HepG2 (cell line): Measurements from ENCODE around the gene FRMD5. TPM values are rescaled to one million over a fixed set of nuclear protein-coding genes. Genes with fewer than 3 reads are reported as not detected.
A peak's percentile ranks its signal among the peaks of the same experiment; 100 is the strongest.

Source experiments
- CBX2 ChIP-seq, 2 experiments: fragments of 200-600 bp in 1 of 2; sonication (generic); formaldehyde crosslinking in 1 of 2; IDR thresholded peaks; 2 replicates each; pipeline versions ENCODE4 v1.7.0 to v1.8.1; 2018 to 2022; ENCODE audit warnings: low read depth in 2 of 2, low read length in 1 of 2, mild to moderate bottlenecking in 1 of 2, missing genetic modification reagents in 1 of 2
- CHCHD3 ChIP-seq: sonication (generic); formaldehyde crosslinking; IDR thresholded peaks from 2 replicates; pipeline ENCODE4 v1.8.0; 2022; ENCODE audit warnings: mild to moderate bottlenecking, missing genetic modification reagents, moderate library complexity
- DZIP1 ChIP-seq: sonication (generic); formaldehyde crosslinking; IDR thresholded peaks from 2 replicates; pipeline ENCODE4 v1.5.0; 2020; ENCODE audit warnings: mild to moderate bottlenecking, missing genetic modification reagents
- ELK4 ChIP-seq: sonication (generic); formaldehyde crosslinking; IDR thresholded peaks from 2 replicates; pipeline ENCODE4 v1.9.0; 2021; ENCODE audit warnings: missing genetic modification reagents, borderline replicate concordance
- GABPA ChIP-seq, 2 experiments: IDR thresholded peaks; 2 replicates each; pipeline ENCODE4 v1.6.1; 2011 to 2016; ENCODE audit warnings: low read depth in 2 of 2, low read length in 1 of 2, missing biosample characterization in 1 of 2, missing genetic modification characterization in 1 of 2
- HDAC2 ChIP-seq: sonication (generic); formaldehyde crosslinking; IDR thresholded peaks from 2 replicates; pipeline ENCODE4 v1.4.0; 2020; ENCODE audit warnings: missing genetic modification reagents
- JDP2 ChIP-seq: sonication (generic); formaldehyde crosslinking; IDR thresholded peaks from 2 replicates; pipeline ENCODE4 v1.8.1; 2022; ENCODE audit warnings: missing genetic modification reagents, borderline replicate concordance
- MAFG ChIP-seq: sonication (generic); formaldehyde crosslinking; IDR thresholded peaks from 2 replicates; pipeline ENCODE4 v1.5.1; 2020; ENCODE audit warnings: mild to moderate bottlenecking, missing genetic modification reagents
- NONO ChIP-seq, 2 experiments: fragments of 450-650 bp in 1 of 2; sonication (generic) in 1 of 2; formaldehyde crosslinking in 1 of 2; IDR thresholded peaks in 1 of 2; conservative IDR thresholded peaks in 1 of 2; 2 replicates each; pipeline versions ENCODE4 v1.6.1 to v1.8.0; 2017 to 2022; ENCODE audit warnings: mild to moderate bottlenecking in 1 of 2, missing genetic modification reagents in 1 of 2, moderate library complexity in 1 of 2
- RXRA ChIP-seq: sonication (generic); formaldehyde crosslinking; IDR thresholded peaks from 2 replicates; pipeline ENCODE4 v1.5.1; 2020; ENCODE audit warnings: missing genetic modification reagents
- STAT6 ChIP-seq: sonication (generic); formaldehyde crosslinking; IDR thresholded peaks from 2 replicates; pipeline ENCODE4 v1.4.0; 2020; ENCODE audit warnings: missing genetic modification reagents, mild to moderate bottlenecking, borderline replicate concordance
- TAF1 ChIP-seq: sonication (generic); formaldehyde crosslinking; IDR thresholded peaks from 2 replicates; pipeline ENCODE4 v1.4.0; 2020; ENCODE audit warnings: missing genetic modification reagents
- ZNF747 ChIP-seq: sonication (generic); formaldehyde crosslinking; IDR thresholded peaks from 2 replicates; pipeline ENCODE4 v1.8.1; 2023; ENCODE audit warnings: missing genetic modification reagents, mild to moderate bottlenecking, borderline replicate concordance
- polyA plus RNA-seq, 8 experiments: library from polyadenylated mRNA; depleted of rRNA in 3 of 8; stranded (reverse) in 7 of 8; unstranded in 1 of 8; fragments of >200 nt; fragmentation: Illumina TruSeq in 4 of 8; extraction: Trizol in 4 of 8; gene quantifications; 2 replicates each; pipeline versions ENCODE4 v1.2.1 to v1.2.3, GENCODE V29; 2011 to 2016; ENCODE audit warnings: low read depth in 4 of 8, missing spikeins in 1 of 8, mixed read lengths in 1 of 8; ENCODE audit not compliant: insufficient read depth in 1 of 8
- total RNA-seq, 5 experiments: library from RNA; depleted of rRNA; stranded (reverse); fragments of >200 nt; fragmentation: Illumina TruSeq; extraction: Trizol; gene quantifications; 2 replicates each; pipeline ENCODE4 v1.2.3, GENCODE V29; 2016; ENCODE audit warnings: low read depth in 1 of 5

Gene FRMD5
- total and polyA plus RNA-seq, 2 of the 13 experiments (the other 11 are each of a cell fraction or from before 2014, with no cell fraction given) = 0.93 to 1.5 TPM

GRCh38 chr15:43826508-43827341, 368.3 kb downstream of the FRMD5 start, which contains the start of gene WDR76 (continued):
- TF ChIP-seq DZIP1 (CRISPR knock-in tag) (no peak), ZNF747 (CRISPR knock-in tag) (0 out of 2 replicates have a peak, but pooled peaks have one; percentile 57), RXRA (CRISPR knock-in tag) (0 out of 2 replicates have a peak, but pooled peaks have one; percentile 24), CHCHD3 (no peak), HDAC2 (CRISPR knock-in tag) (no peak), ELK4 (CRISPR knock-in tag) (no peak), STAT6 (no peak), GABPA (IDR thresholded peaks at IDR 0.05; ENCODE audit: low read depth, low read length) (no peak), GABPA (CRISPR knock-in tag; IDR thresholded peaks at IDR 0.05; ENCODE audit: low read depth) (peak; percentile 52), NONO (IDR thresholded peaks at IDR 0.05) (no peak), NONO (CRISPR knock-in tag; conservative IDR thresholded peaks at IDR 0.05) (no peak), MAFG (CRISPR knock-in tag) (no peak), TAF1 (CRISPR knock-in tag) (no peak), CBX2 (IDR thresholded peaks at IDR 0.05; ENCODE audit: low read depth, low read length) (no peak), CBX2 (CRISPR knock-in tag; IDR thresholded peaks at IDR 0.05; ENCODE audit: low read depth) (no peak), JDP2 (CRISPR knock-in tag) (no peak)
- TF ChIP-seq, all 625 proteins: peak for 45
